Transverse colon (tissue), 4 donors: Measurements from ENCODE around the gene MCM3AP.

Source experiments
- POLR2AphosphoS5 ChIP-seq, 3 donors: sonication (generic); formaldehyde crosslinking; IDR thresholded peaks; one replicate each; pipeline ENCODE4 v1.6.1; 2016; ENCODE audit warnings: antibody characterized with exemption in 3 of 3
- TF ChIP-seq, protein P1 (sequence below), 5 experiments: fragments of 200-600 bp in 3 of 5; fragments of 450-650 bp in 2 of 5; sonication (generic) in 3 of 5; IDR thresholded peaks; 1 replicate in 2 of 5; 2 replicates in 3 of 5; pipeline ENCODE4 v1.5.1; 2016 to 2017; ENCODE audit warnings: antibody characterized with exemption in 5 of 5, inconsistent platforms in 3 of 5, mild to moderate bottlenecking in 2 of 5, moderate library complexity in 1 of 5

DNA sequence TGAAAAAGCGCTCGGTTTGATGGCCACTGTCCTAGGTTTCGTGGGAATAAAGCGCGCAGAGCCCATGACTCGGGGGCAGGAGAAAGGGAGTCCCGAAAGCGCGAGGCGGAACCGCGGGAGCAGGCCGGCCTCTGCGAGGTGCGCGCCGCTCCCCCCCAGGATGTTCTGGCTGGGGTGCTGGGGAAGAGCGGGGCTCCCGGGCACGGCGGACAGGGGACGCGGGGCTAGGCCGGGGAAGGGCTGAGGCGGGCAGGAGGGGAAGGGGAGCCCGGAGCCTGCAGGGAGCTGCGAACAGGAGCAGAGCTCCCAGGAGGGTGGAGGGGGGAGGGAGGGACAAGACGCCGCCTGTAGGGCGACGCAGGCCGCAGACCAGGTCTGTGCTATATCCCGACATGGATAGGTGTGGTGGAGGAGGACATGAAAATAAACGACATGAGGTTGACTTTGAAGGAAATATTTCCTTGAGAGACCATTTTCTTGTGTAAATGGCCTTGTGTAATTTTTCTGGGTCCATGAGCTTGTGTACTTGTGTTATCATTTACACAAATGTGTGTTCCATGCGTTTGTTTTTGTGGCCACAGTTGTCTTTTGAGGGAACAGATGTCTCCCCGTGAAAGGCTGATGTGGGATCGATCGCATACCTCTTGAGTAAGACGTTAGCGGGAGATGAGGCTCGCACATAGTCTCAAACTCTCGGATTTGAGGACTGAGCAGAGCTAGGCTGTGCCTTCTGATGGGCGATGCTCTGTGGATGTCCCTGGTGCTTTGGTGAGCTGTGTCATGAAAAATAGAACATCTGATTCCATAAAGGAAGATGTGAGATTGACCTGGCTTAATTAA is 39.9 kb upstream of the MCM3AP start:
- TF ChIP-seq, protein P1, sequence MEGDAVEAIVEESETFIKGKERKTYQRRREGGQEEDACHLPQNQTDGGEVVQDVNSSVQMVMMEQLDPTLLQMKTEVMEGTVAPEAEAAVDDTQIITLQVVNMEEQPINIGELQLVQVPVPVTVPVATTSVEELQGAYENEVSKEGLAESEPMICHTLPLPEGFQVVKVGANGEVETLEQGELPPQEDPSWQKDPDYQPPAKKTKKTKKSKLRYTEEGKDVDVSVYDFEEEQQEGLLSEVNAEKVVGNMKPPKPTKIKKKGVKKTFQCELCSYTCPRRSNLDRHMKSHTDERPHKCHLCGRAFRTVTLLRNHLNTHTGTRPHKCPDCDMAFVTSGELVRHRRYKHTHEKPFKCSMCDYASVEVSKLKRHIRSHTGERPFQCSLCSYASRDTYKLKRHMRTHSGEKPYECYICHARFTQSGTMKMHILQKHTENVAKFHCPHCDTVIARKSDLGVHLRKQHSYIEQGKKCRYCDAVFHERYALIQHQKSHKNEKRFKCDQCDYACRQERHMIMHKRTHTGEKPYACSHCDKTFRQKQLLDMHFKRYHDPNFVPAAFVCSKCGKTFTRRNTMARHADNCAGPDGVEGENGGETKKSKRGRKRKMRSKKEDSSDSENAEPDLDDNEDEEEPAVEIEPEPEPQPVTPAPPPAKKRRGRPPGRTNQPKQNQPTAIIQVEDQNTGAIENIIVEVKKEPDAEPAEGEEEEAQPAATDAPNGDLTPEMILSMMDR (IDR thresholded peaks at IDR 0.05), result peak in 3 of 5 experiments; percentile 21 to 35 (median 32)
- no peak for TF ChIP-seq POLR2AphosphoS5 (IDR thresholded peaks at IDR 0.05)
